Endothelial cell (in vitro differentiated cells): ENCODE measurements around the gene ATXN7. TPM values are rescaled to one million over a fixed set of nuclear protein-coding genes. Genes with fewer than 3 reads are reported as not detected.

ENCODE experiments used
- DNase-seq: peaks from one replicate; pipeline ENCODE4 v3.0.0; 2021; ENCODE audit warnings: low spot score
- H3K27ac Mint-ChIP-seq: one replicate; pipeline ENCODE4 v1.8.0; 2021; ENCODE audit warnings: mixed read lengths, inconsistent platforms; ENCODE audit not compliant: unreplicated experiment
- H3K27me3 Mint-ChIP-seq: one replicate; pipeline ENCODE4 v1.8.0; 2021; ENCODE audit warnings: mild to moderate bottlenecking, moderate library complexity, mixed read lengths, inconsistent platforms; ENCODE audit not compliant: unreplicated experiment
- H3K36me3 Mint-ChIP-seq: one replicate; pipeline ENCODE4 v1.8.0; 2021; ENCODE audit warnings: mild to moderate bottlenecking, low read depth, mixed read lengths, inconsistent platforms; ENCODE audit not compliant: unreplicated experiment
- H3K4me1 Mint-ChIP-seq: one replicate; pipeline ENCODE4 v1.8.0; 2021; ENCODE audit warnings: mild to moderate bottlenecking, mixed read lengths, inconsistent platforms; ENCODE audit not compliant: unreplicated experiment
- H3K4me3 Mint-ChIP-seq: one replicate; pipeline ENCODE4 v1.8.0; 2021; ENCODE audit warnings: mild to moderate bottlenecking, mixed read lengths, inconsistent platforms; ENCODE audit not compliant: unreplicated experiment
- H3K9me3 Mint-ChIP-seq: one replicate; pipeline ENCODE4 v1.8.0; 2021; ENCODE audit warnings: mixed read lengths, inconsistent platforms; ENCODE audit not compliant: unreplicated experiment
- CTCF ChIP-seq: fragments of 200-600 bp; sonication (generic); IDR thresholded peaks from one replicate; pipeline ENCODE4 v1.5.0; 2021; ENCODE audit warnings: antibody characterized with exemption; ENCODE audit not compliant: unreplicated experiment
- total RNA-seq: library from RNA; stranded (reverse); fragmentation: NEBNext Ultra II Directional; extraction: Animal tissue kit (Norgen Biotek cat#: 25700); gene quantifications from one replicate; pipeline ENCODE4 v1.2.1, GENCODE V29; 2021; ENCODE audit not compliant: unreplicated experiment

Gene ATXN7
- total RNA-seq, 1 donor from 2014 or later = 21.0 TPM

- no peaks in the 10 kb centered on the region for H3K27me3 Mint-ChIP-seq
- H3K27ac Mint-ChIP-seq = peak overlapping the region; percentile 77
- H3K4me1 Mint-ChIP-seq = peaks cover 13% of the 10 kb centered on the region
- peak; percentile 16 for DNase-seq
- no peaks in the 10 kb centered on the region for H3K9me3 Mint-ChIP-seq
- H3K4me3 Mint-ChIP-seq = no peak overlapping the region
- H3K36me3 Mint-ChIP-seq = peaks cover 4% of the 10 kb centered on the region
- TF ChIP-seq CTCF = no peak
These were observed 36.8 kb downstream of the ATXN7 start for GRCh38 chr3:63900459-63900858.

GRCh38 chr3:63905731-63906620, 42.3 kb downstream of the ATXN7 start:
- H3K9me3 Mint-ChIP-seq = no peaks in the 10 kb centered on the region
- H3K27ac Mint-ChIP-seq = no peak overlapping the region
- DNase-seq = no peak
- no peak overlapping the region for H3K4me3 Mint-ChIP-seq
- H3K27me3 Mint-ChIP-seq = peaks cover 2% of the 10 kb centered on the region
- peaks cover 8% of the 10 kb centered on the region for H3K4me1 Mint-ChIP-seq
- TF ChIP-seq CTCF = no peak
- no peaks in the 10 kb centered on the region for H3K36me3 Mint-ChIP-seq

GRCh38 chr3:63908081-63908736, 44.5 kb downstream of the ATXN7 start:
- Mint-ChIP-seq H3K27me3 (peaks cover 5% of the 10 kb centered on the region), H3K27ac (no peak overlapping the region), H3K4me3 (no peak overlapping the region), H3K4me1 (peaks cover 18% of the 10 kb centered on the region), H3K9me3 (no peaks in the 10 kb centered on the region), H3K36me3 (no peaks in the 10 kb centered on the region)
- TF ChIP-seq CTCF = no peak
- DNase-seq = no peak

GRCh38 chr3:63908776-63909175, 45.1 kb downstream of the ATXN7 start:
- Mint-ChIP-seq H3K36me3 (peaks cover 2% of the 10 kb centered on the region), H3K9me3 (no peaks in the 10 kb centered on the region), H3K27me3 (peaks cover 5% of the 10 kb centered on the region), H3K27ac (no peak overlapping the region), H3K4me3 (no peak overlapping the region), H3K4me1 (peaks cover 24% of the 10 kb centered on the region)
- TF ChIP-seq CTCF = no peak
- DNase-seq = no peak

GRCh38 chr3:63909431-63909830, 45.8 kb downstream of the ATXN7 start:
- no peak overlapping the region for H3K27ac Mint-ChIP-seq
- H3K4me3 Mint-ChIP-seq = no peak overlapping the region
- peaks cover 7% of the 10 kb centered on the region for H3K36me3 Mint-ChIP-seq
- peaks cover 5% of the 10 kb centered on the region for H3K27me3 Mint-ChIP-seq
- DNase-seq = no peak
- no peaks in the 10 kb centered on the region for H3K9me3 Mint-ChIP-seq
- no peak for TF ChIP-seq CTCF
- peaks cover 24% of the 10 kb centered on the region for H3K4me1 Mint-ChIP-seq
